G401.6 (cell line): ENCODE measurements around the gene CACNA1D.

Experiments
- FAIRE-seq: peaks from 2 replicates; lab custom pipeline; 2012; peaks lifted over from hg19 to GRCh38; lab: Jason Lieb, UNC

The CACNA1D gene

DNA sequence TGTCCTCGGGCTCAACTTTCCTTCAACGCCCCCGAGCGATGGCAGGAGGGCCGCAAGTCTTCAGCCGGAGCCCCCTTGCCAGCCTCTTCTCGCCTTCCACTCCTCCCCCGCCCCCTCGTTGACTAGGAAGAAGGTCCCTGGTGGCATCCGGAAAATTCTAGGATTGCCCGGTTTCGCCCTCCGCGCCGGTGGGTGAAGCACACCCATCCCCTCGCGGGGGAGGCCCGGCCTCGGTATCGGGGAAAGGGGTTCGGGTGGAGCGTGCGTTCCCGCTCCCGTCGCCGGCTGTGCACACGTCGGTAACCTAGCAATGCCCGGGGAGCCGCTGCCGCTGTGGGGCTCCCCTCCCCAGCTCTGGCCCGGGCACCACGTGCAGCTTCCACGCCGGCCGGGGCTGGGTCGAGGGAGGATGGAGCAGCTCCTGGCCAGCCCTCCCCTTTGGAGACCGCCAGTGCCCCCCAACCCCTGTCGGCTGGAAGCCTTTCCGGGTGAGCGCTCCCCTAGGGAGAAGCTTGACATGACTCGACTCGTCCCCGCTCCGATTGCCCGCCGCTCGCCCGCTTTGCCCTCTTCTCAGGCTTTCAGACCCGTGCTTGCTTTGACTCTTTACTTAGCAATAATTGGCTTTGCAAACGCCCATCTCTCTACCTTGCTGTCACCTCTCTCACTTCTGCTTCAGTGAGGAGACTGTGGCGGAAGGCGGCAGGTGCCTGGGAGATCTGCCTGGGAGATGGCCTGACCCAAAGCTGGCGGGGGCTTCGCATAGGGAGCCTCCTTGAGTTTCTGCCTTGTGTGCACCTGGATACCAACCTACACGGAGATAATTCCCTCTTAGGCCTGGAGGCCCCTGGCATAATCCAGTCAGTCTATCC is 1.3 kb downstream of the CACNA1D start:
- FAIRE-seq = no peak

DNA sequence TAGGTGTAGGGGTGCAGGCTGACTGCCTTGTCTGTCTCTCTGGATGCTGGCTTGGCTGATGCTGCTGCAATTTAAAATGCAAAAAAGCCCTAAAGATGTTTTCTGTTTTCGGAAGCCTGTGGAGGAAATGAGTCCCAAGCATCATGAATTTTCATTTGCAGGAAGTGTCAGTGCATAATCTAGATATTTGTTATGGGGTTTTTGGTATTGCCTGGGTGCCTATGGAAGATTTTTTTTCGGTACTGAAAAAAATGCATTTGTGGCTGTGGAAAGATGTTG is 1.9 kb downstream of the CACNA1D start:
- FAIRE-seq = no peak

DNA sequence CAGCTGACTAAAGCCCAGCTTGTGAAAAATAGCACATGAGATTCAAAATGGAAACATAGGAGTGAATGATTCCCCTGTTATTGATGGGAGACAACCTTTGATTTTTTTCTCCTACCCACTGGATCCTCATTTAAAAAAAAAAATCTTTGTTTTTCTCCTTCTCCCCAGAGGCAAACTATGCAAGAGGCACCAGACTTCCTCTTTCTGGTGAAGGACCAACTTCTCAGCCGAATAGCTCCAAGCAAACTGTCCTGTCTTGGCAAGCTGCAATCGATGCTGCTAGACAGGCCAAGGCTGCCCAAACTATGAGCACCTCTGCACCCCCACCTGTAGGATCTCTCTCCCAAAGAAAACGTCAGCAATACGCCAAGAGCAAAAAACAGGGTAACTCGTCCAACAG is 2.6 kb downstream of the CACNA1D start:
- no peak for FAIRE-seq

DNA sequence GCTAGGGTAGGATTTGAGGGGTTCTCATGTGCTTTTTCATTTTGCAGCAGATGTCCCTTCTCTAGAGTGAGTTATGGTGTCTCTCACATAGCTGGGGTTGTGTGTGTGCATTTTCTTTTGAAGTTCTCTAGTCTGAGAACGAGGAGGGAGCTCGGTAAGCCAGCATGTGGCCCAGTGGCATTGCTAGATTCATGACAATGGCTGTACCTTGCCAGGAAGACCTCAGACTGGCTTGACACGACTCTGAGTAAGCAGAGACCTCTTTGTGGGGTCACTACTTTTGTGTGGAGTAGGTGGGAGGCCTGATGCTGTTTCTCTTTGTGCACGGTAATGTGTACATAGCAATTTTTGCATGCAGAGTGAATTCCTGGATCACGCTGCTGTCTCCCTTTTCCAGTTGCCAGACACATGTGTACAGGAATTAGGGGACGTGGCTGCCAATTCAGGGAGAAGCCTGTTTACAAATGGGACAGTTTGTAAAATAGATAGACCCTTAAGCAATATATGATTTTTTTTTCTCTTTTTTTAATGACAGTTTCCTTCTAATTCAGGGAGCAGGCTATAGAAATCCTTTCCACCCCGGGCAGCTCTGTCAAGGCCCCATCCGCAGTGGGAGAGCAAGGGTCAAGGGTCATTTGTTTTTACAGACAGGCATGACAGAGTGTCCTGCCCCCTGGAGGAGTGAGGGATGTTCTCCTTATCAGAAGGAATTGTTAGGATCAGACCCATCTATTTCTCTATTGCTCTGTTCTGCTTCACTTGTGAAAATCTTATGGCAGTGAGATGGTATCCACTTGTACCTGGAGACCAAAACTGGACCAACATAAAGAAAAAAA is 4.6 kb downstream of the CACNA1D start:
- FAIRE-seq = no peak

DNA sequence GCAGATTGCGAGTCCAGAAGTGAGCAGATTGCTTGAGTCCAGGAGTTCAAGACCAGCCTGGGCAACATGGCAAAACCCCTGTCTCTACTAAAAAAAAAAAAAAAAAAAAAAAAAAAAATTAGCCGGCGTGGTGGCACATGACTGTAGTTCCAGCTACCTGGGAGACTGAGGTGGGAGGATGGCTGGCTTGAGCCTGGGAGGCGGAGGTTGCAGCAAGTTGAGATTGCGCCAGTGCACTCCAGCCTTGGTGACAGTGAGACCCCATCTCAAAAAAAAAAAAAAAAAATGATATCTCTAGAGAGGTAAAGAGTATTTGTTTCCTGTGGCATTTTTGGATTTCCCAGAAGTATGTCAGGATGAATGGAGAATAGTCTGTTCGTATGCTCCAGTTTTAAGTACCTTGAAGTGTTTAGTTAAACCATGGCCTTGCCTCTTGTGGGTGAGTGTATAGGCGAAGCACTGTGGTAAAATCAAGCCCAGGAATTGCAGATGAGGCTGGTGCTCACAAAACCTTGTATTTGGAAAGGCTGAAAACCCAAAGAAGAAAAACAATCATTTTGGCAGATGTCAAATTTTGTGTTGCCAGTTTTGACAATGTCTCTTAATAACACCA is 5.9 kb downstream of the CACNA1D start:
- no peak for FAIRE-seq

DNA sequence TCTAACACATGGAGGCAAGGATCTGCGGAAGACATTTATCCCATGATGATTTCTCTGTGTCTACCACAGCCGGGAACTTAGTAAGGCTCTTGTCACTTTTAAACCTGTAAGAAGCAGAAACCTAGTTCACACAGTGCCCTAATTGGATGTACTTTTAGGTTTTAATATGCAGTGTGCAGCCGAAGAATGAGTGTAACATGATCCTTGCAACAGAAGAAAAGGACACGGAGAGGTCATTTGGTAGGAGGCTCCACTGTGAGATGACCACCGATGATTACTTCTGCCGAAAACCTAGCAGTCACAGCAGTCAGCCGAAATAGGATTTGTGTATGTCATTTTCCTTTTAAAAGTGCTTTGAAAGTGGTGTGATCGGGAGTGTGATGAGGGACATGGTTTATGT is 6.8 kb downstream of the CACNA1D start:
- FAIRE-seq = no peak

DNA sequence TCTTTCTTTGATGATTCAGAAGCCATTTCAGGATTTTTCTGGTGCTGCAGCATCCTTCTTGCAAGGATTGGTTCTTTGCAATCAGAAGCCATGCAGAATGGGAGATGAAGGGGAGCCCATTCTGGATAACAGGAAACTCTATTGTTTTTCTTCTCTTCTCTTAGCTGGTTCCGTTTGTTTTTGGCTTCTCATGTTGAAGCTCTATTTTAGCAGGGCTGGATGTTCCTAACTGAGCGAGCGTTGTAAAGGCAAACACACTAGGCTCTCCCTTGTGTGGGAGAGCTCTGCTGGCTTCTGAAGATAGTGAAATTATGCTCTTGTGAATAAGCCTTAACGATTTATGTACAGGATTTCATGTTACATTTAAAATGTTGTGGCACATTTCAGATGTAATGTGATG is 8.3 kb downstream of the CACNA1D start:
- FAIRE-seq = no peak

DNA sequence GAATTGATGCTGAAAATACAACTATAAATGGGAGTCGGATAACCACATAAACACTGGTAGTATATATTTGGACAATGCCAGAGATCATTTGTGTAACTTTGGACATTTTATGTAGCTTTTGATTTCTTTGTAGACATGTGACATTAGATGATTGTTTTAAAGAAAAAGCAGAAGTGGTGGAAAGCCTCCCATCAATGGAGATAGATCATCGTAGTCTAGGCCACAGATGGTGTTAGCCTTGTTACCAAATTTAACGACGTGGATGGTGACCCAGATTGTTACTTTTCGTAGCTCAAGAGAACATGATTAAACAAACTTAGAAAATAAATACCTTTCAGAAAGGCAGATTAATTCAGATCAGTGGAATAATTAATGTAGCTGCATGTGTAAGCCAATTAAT is 8.8 kb downstream of the CACNA1D start:
- FAIRE-seq = no peak

DNA sequence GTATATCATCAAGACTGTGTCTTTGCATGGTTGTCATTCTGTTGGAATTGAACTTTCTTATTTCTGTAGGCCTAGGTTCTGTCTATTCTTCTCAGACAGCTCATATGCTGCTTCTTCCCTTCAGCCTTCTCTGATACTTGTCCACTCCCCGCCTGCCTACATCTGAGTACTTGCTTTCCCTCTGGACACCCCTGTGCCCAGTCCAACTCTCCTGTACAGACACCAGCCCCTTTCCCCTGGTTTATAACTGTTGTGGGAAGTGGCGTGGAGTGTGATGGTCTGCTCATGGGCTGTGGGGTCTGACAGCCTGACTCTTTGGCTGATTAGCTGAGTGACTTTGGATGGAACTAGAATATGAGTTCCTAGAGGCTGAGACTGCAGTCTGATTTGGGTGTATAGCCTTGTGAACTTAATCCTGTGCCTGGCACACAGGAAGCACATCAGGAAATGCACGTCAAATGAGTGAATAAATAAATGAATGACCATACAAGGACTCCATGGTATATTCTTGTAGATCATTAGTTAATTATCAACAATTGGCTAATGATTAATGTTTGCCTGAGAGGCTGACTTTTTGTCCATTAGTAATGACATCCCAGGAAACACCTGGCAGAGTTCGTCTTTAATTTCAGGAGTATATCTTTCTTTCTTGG is 11.8 kb downstream of the CACNA1D start:
- FAIRE-seq = no peak

DNA sequence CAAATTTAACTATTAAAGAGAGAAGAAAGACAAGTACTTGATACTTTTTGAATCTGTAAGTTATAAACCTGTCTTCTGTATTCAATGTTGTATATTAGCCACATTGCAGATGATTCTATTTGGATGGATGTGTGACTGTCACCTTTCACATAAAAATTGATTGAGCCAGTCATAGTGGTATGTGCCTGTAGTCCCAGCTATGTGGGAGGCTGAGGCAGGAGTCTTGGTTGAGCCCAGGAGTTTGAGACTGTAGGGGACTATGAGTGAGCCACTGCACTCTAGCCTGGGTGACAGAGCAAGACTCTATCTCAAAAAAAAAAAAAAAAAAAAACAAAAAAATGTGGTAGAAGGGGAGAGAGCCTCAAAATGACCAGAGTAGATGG is 12.3 kb downstream of the CACNA1D start:
- FAIRE-seq = no peak

DNA sequence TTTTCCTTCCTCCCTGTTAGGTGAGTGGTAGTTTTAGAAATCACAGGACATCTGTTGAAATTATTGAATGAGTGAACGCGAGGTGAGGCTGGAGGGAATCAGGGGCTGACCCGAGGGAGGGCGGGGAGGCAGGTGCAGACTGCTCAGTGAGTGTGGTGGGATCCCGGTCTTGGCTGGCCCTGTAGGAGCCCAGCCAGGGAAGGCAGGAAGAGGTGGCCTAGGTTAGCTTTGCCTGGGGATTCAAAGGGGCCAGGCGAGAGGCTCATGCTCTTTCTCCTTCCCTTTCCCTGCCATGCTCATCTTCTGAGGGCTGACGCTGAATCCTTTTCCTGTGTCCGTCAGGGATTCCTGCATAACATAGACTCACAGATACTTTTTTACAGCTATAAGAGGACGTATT is 15.1 kb downstream of the CACNA1D start:
- no peak for FAIRE-seq

DNA sequence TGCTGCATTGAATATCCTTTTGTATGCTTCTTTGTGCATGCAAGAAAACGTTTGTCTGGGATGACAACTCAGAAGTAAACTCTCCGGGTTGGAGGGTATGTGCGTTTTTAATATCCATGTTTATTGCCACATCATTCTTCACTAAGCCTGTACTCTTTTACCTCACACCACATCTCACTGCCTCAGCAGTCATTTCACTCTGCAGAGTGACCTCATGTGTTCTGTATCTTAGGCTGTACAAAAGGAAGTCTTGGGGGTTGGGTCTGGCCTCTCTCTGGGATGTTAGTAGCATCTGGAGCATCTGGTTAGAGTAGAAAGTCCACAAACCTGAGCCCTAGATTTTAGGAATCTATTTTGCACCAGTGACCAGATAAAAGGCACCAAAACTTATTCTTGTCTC is 16.1 kb downstream of the CACNA1D start:
- no peak for FAIRE-seq

DNA sequence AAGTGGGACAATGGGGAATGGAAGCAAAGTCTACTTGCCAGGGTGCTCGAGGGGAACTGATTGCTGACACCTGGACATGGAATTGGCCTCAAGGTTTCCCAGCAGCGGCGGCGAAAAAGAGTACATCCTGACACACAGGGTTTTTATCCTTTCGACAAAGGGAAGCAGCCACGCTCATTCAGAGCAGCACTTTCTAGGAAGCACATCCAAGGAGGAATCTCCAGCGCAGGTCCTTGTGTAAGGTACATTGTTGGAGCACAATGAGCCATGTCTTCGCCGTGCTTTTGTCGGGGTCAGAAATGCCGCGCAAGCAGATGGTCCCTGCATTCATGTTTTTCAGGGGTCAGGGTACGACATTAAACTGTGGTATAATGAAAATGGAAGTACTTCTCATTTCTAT is 16.8 kb downstream of the CACNA1D start:
- FAIRE-seq = no peak

DNA sequence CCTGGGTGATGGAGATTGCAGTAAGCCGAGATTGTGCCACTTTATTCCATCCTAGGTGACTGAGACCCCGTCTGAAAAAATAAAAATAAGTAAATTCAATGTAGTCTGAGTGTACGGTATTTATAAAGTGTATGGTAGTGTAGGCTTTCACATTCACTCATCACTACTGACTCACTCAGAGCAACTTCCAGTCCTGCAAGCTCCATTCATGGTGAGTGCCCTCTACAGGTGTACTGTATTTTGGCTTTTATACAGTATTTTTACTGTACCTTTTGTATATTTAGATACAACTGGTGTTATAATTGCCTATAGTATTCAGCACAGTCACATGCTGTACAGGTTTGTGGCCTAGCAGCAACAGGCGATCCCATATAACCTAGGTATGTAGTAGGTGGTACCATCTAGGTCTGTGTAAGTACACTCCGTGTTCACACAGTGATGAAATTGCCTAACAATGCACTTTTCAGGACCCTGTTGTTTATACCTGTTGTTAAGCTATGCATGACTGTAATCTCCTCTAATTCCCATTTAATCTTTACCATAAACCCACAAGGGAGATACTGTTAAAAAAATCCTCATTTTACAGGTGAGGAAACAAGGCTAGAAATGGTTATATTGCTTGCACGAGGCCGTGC is 19.3 kb downstream of the CACNA1D start:
- FAIRE-seq = no peak

DNA sequence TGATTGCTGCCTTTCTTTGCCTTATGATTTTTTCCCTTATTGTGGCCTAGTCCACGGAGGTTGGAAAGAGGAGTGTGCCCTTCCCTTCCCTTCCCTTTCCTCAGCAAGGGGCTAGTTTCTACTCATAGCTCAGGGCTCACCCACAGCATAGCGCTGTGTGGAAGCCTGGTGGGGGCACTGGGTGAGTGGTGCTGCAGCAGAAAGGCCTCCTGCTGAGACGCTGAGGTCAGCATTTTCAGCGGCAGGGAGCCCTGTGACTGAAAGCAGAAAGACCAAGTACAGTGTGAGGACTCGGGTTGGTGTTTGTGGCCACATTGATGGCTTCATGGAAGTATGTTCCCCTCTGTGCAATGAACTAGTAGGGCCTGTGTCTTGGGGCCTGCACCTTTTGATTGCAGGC is 21.9 kb downstream of the CACNA1D start:
- FAIRE-seq = no peak

DNA sequence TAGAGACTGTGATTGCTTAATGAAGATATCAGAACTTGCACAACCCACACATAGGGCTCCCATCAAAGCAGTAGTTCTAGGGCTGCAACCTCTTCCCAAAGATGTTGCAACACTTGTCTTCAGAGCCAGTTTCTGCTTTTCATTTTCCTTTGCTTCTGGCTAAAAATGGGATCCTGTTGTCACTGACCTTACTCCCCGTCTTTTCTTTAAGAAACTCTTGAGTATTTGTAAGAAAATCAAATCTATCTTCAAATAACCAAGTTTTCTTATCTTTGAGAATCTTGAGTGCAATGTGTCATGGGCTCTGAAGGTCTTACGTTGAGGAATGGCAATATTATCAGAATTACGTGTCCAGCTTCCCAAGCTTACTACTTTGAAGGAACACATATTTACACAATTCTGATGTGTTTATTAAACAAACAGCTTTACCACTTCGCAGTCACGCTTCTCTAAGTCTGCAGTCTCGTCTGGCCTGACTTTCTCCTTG is 24.1 kb downstream of the CACNA1D start:
- no peak for FAIRE-seq

DNA sequence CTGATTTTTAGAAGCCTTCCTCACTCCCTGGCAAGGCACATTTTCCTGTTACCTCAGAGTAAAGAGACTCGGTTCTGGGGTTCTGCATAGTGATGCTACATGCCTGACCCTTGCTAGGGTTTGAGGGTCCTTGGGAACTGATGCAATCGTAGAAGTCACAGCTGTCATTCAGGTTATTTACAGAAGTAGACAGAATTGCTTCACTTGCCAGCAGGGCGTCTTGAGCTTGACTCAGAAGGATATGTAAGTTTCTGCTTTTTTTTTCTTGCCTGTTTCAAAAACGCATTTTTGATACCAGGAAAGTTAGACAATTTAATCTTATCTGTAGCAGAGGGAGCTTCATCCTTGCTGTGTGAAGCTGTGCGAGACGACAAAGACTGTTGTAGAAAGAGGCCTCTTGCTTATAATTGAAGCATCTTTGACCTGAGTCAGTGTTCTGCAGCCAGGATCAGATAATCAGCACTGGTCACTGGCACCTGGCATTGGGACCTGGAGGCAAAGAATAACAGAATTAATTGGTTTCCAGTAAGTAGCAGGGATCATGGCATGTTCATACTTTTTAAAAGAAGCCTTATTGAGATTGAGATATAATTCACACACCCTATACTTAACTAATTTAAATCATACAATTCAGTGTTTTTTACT is 24.8 kb downstream of the CACNA1D start:
- FAIRE-seq = no peak

DNA sequence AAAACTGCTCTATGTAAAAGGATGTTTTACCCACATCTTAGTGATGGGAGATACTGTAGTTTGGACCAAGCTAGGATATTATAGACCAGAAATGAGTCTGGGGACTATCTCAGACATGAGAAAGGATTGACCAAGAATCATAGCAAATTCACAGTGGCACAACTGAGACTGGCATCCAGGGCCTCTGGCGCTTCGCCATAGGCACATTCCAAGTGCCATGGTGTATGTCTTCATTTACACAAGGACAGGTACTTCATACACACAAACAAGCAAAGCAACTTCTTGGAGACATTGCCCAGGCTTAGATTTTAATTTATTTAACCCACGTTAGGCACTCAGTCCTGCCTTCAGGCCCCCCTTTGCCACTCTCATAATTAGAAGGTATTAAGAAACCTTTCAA is 28.9 kb downstream of the CACNA1D start:
- no peak for FAIRE-seq

DNA sequence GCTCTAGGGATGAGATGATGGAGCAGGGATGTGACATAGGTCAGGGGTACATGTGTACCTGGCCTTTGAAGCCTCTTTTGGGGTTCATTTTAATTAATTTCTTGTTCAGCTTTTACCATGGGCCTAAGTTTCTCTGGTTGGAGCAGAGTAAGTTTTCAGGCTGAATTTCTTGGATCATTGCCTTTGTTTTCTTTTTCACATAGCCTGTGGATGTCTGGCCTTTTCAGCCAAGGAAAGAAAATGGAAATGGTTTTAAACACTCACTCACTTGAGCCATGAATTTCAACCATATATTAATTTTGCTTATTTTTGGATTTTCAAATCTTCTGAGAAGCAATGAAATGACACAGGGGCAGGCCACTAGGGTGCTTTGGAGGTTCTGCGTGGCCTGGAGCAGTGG is 30.2 kb downstream of the CACNA1D start:
- no peak for FAIRE-seq

DNA sequence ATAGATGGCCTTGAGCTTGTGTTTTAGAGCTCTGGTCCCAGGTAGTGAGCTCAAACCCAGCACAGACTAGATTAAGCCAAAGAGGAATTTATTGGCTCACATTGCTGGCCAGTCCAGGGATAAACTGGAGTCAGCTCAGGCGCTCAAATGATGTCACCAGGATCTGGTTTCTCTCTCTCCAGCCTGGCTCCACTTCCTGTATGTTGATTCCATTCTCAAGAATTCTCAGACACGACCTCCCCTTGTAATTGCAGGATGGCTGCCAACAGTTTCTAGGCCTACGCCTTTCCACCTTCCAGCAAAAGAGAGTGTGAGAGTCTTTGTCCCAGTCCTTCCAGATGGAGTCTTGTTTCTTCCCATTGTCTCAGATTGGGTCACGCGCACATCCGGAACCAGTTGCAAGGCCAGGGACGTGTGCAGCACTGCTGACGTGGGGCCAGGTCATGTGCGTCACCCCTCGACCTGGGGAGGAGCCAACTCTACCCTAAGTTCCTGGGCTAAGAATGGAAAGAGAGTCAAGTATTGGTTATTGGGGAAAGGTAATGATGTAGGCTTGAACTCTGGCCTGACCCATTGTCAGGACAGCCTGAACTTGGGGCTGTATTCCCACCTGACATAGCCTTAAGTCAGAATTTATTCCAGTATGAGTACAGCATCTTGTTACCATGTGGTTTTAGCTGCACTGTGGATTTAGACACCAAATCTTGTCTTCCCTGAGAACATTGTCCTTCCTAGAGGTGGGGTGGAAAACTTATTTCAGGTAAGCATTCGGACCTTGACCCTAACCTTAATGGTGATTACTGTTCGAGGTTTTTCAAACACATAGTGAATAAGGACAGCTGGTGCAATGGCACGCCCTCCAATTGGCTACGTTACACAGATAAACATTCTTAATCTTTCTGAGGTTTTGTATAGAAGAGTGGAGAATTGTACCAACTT is 31.6 kb downstream of the CACNA1D start:
- FAIRE-seq = no peak

DNA sequence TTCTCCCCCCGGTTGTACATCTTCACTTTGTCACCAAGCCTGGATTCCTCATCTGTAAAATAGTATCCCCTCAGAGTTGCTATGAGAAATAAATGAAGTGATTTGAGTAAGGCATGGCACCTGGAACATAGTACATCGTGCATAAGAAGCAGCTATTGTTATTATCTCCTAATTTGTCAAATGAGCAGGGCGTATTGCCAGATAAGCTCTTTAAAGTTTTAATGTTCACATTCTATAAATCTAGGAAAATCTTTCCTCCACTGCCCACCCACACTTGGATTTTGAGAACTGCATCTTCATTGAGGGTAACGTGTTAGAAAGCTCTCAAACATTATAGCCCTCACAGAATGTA is 32.3 kb downstream of the CACNA1D start:
- FAIRE-seq = no peak
